Measurements from ENCODE around the gene OR5T3.

The OR5T3 gene

GRCh38 chr11:56271092-56271491, 19.0 kb downstream of the OR5T3 start:
- no peak overlapping the region for H2AFZ ChIP-seq
- no peaks in the 10 kb centered on the region for H3K79me2 ChIP-seq
- H3K27me3 ChIP-seq (ENCODE audit: control insufficient read depth, insufficient read depth, low read length): no peaks in the 10 kb centered on the region
- no peaks in the 10 kb centered on the region for H3K9me3 ChIP-seq (ENCODE audit: control insufficient read depth, low read length)
- H3K4me3 ChIP-seq (ENCODE audit: low read depth, low read length): no peak overlapping the region
- no peak overlapping the region for H3K27ac ChIP-seq
- H3K4me1 ChIP-seq: no peaks in the 10 kb centered on the region
- no peak for TF ChIP-seq CTCF (IDR thresholded peaks at IDR 0.05)
- no peak overlapping the region for H3K4me2 ChIP-seq (ENCODE audit: low read length)
- no peaks in the 10 kb centered on the region for H3K36me3 ChIP-seq (ENCODE audit: control insufficient read depth, insufficient read depth, low read length)
- no peak overlapping the region for H3K9ac ChIP-seq

DNA sequence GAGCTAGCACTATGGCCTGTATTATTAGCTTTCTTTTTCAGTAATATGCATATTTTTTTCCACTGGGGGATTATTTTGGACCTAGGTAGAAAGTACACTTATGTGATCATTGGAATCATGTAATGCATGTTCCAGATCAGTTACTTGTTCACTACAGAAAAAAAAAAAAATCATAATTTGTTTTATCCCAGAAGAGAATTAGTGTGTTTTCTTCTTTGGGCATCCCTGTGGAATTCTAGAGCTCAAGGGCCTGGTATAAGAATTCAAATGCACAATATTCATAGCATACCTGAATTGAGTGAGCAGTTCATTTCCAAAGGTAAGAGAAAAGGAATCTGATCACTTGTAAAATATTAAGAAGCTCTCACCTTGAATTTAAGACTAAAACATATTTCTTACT, 21.8 kb downstream of the OR5T3 start, which contains the start of gene OR5T1:
TSS of gene OR5T1 (plus strand) at position 301 of the 400 bp plus-strand sequence. CDS start 1,485 bp downstream, outside the sequence.
- Histone ChIP-seq H3K9me3 (ENCODE audit: control insufficient read depth, low read length) (no peaks in the 10 kb centered on the region), H3K79me2 (no peaks in the 10 kb centered on the region), H3K9ac (no peak within 1 kb of the TSS), H2AFZ (no peak within 1 kb of the TSS), H3K4me3 (ENCODE audit: low read depth, low read length) (no peak within 1 kb of the TSS), H3K4me2 (ENCODE audit: low read length) (no peak within 1 kb of the TSS), H3K27me3 (ENCODE audit: control insufficient read depth, insufficient read depth, low read length) (no peaks in the 10 kb centered on the region), H3K36me3 (ENCODE audit: control insufficient read depth, insufficient read depth, low read length) (no peaks in the 10 kb centered on the region), H3K27ac (no peak within 1 kb of the TSS), H3K4me1 (no peaks in the 10 kb centered on the region)
- no peak for TF ChIP-seq CTCF (IDR thresholded peaks at IDR 0.05)

DNA sequence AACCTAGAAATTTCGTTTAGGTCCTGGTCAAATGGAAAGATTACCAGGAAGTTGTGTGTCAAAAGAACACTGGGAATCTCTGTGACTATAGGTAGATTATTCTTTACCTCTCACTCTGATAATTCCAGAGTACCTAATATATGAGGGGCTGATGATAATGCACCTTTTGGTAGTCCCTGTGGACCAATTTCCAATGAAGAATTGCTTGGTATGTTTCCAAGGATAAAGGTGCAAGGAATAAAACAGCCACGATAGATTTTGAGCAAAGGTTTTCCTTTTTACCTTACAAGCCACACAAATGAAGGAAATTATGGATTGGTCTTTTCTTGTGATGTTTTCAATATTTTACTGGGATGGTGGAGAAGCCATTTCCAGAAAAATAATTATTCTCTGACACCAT, 40.1 kb downstream of the OR5T3 start, which contains the start of gene OR8H1:
TSS of gene OR8H1 (minus strand) at position 101 of the 400 bp plus-strand sequence. CDS start 1,192 bp downstream, outside the sequence.
- no peak within 1 kb of the TSS for H3K4me3 ChIP-seq (ENCODE audit: low read depth, low read length)
- H3K36me3 ChIP-seq (ENCODE audit: control insufficient read depth, insufficient read depth, low read length): no peaks in the 10 kb centered on the region
- H3K4me2 ChIP-seq (ENCODE audit: low read length): no peak within 1 kb of the TSS
- TF ChIP-seq CTCF (IDR thresholded peaks at IDR 0.05): no peak
- H3K27ac ChIP-seq: no peak within 1 kb of the TSS
- H3K9me3 ChIP-seq (ENCODE audit: control insufficient read depth, low read length): no peaks in the 10 kb centered on the region
- no peak within 1 kb of the TSS for H2AFZ ChIP-seq
- no peaks in the 10 kb centered on the region for H3K79me2 ChIP-seq
- no peaks in the 10 kb centered on the region for H3K27me3 ChIP-seq (ENCODE audit: control insufficient read depth, insufficient read depth, low read length)
- H3K9ac ChIP-seq: no peak within 1 kb of the TSS
- H3K4me1 ChIP-seq: no peaks in the 10 kb centered on the region

GRCh38 chr11:56296898-56297297, 44.8 kb downstream of the OR5T3 start:
- no peaks in the 10 kb centered on the region for H3K9me3 ChIP-seq (ENCODE audit: control insufficient read depth, low read length)
- H3K4me1 ChIP-seq: no peaks in the 10 kb centered on the region
- H3K27me3 ChIP-seq (ENCODE audit: control insufficient read depth, insufficient read depth, low read length): no peaks in the 10 kb centered on the region
- no peak overlapping the region for H3K27ac ChIP-seq
- H3K4me3 ChIP-seq (ENCODE audit: low read depth, low read length): no peak overlapping the region
- no peaks in the 10 kb centered on the region for H3K79me2 ChIP-seq
- no peaks in the 10 kb centered on the region for H3K36me3 ChIP-seq (ENCODE audit: control insufficient read depth, insufficient read depth, low read length)
- TF ChIP-seq CTCF (IDR thresholded peaks at IDR 0.05): no peak
- no peak overlapping the region for H3K4me2 ChIP-seq (ENCODE audit: low read length)
- H2AFZ ChIP-seq: no peak overlapping the region
- no peak overlapping the region for H3K9ac ChIP-seq

Data from parathyroid adenoma (tissue), 2 donors.